HG03108 (cell line): ENCODE results near the gene LRRC38.
"Not testable (repeated sequence)": the region's sequence is repeated elsewhere in the genome, so short reads cannot be mapped to it uniquely, and the experiment has no call there.

Experiments used
- ATAC-seq: cut with Tn5 transposase; IDR thresholded peaks from one replicate; pipeline ENCODE4 v1.9.1; 2021; ENCODE audit warnings: moderate library complexity; ENCODE audit not compliant: unreplicated experiment

The LRRC38 gene

GRCh38 chr1:13469343-13469742 is 44.5 kb downstream of the LRRC38 start:
- no peak for ATAC-seq

DNA sequence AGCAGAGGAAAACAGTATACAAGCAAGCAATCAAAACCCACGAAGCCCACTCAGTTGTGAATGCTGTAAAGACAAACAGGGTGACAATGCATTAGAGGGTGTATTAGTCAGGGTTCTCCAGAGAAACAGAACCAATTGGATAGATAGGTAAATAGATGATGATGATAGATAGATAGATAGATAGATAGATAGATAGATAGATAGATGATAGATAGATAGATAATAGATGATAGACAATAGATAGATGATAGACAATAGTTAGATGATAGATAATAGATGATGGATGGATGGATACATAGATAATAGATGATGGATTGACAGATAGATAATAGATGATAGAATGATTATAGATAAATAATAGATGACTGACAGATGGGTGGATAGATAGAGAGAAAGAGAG is 48.3 kb downstream of the LRRC38 start:
- ATAC-seq: no peak

GRCh38 chr1:13462682-13463081 is 51.1 kb downstream of the LRRC38 start:
- no peak for ATAC-seq

DNA sequence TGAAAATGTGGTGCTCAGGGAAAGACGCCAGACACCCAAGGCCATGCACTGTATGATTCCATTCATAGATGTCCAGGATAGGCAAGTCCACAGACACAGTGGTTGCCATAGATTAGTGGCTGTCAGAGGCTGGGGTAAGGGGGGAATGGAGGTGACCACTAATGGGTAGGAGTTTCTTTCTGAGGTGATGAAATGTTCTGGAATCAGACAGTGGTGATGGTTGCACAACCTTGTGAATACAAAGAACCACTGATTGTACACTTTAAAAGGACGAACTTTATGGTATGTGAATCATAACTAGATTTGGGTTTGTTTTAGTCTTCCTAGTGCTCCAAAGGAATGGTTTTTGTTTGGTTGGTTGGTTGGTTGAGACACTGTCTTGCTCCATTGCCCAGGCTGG is 51.8 kb downstream of the LRRC38 start:
- ATAC-seq: no peak

DNA sequence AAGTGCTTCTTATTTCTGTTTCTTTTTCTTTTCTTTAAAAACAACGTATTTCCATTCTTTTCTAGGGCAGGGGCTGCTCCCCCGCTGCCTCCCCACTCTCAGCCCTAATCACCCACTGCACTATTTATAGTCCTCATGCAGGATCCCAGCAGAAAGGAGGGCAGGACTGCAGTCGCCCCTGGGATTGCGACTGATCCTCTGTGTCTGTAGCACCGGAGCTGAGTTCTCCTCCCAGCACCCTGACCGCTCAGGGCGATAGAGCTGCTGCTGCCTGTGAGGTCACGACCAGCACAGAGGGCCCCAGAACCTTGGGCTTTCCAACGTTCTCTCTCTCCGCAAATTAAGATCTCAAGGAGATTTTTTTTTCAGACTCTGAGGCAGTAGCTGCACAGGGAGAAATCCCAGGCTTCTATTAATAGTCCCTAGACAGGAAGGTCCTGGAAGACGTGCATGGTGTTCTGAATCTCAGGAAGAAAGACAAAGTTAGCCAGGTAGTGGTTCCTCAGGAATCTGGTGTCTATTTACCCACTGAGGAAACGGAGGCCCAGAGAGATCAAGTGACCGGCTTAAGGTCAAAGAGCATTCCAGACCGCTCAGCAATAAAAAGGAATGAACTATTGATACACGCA is 56.8 kb downstream of the LRRC38 start:
- ATAC-seq: no peak

GRCh38 chr1:13451399-13451965 is 62.3 kb downstream of the LRRC38 start:
- ATAC-seq: no peak

GRCh38 chr1:13450204-13450603 is 63.6 kb downstream of the LRRC38 start:
- ATAC-seq: no peak

DNA sequence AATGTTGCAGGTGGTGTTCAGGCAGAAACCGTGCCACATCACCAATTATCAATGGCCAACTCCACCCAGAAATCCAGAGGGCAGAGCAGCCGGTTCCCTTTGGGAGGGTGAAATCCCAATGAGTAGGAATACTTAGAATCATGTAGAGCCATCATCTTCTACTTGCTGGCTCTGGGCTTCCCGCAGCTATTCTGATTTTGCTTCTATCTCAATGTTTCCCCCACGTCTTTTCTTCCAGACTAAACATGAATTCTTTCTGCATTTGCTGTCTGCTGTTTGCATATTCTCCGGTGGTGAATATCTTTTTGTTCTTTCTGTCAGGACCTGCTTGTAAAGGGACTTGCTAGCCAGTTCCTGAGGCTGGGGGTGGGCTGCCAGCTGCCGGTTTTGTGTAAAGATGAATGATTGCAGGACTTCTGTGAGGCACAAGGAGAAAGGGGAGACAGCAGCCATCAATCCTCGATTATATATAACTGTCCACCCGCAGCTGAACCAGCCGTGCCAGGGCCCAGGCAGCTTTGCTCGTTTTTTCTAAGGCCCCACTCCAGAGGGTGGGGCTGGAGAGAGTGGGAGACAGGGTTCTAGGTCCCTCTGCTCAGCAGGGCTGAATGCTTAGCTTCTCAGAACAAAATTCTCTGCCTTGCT is 70.3 kb downstream of the LRRC38 start:
- no peak for ATAC-seq

DNA sequence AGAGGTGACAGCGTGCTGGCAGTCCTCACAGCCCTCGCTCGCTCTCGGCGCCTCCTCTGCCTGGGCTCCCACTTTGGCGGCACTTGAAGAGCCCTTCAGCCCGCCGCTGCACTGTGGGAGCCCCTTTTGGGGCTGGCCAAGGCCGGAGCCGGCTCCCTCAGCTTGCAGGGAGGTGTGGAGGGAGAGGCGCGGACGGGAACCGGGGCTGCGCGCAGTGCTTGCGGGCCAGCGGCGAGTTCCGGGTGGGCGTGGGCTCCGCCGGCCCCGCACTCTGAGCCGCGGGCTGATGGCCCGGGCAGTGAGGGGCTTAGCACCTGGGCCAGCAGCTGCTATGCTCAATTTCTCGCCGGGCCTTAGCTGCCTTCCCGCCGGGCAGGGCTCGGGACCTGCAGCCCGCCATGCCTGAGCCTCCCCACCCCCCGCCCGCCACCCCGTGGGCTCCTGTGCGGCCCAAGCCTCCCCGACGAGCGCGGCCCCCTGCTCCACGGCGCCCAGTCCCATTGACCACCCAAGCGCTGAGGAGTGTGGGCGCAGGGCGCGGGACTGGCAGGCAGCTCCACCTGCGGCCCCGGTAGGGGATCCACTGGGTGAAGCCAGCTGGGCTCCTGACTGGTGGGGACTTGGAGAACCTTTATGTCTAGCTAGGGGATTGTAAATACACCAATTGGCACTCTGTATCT is 74.6 kb downstream of the LRRC38 start:
- not testable (repeated sequence) for ATAC-seq

- no peak for ATAC-seq
These were observed 78.3 kb downstream of the LRRC38 start for GRCh38 chr1:13435458-13435857.

GRCh38 chr1:13433694-13434358 is 80.0 kb downstream of the LRRC38 start:
- ATAC-seq: not testable (repeated sequence)

DNA sequence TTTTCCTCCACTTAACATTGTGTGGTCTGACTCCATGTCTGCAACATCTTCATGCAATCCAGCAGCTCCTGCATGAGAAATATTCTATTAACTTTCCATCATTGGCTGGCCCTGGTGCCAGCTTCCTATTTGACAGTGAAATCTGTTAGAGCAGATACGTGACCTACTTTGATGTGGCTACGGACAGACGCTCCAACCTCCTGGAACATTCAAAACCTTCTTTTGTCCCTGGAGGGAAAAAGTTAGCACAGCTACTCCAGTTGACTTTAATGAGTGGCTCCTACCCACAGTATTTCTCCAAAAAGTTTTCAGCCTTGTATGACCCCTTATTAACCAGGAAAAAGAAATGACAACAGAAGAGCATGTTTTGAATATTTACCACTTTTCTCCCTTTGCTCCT is 81.6 kb downstream of the LRRC38 start:
- no peak for ATAC-seq

- no peak for ATAC-seq
These were observed 83.3 kb downstream of the LRRC38 start for GRCh38 chr1:13430495-13430894.
